ENCODE results near the gene SPINDOC. TPM values are rescaled to one million over a fixed set of nuclear protein-coding genes. Genes with fewer than 3 reads are reported as not detected.
A peak's percentile ranks its signal among the peaks of the same experiment; 100 is the strongest.

SPINDOC gene
- polyA plus RNA-seq, 1 of the 3 experiments (the other 2 are of a cell fraction): 45.0 TPM

GRCh38 chr11:63763496-63764339, 49.5 kb upstream of the SPINDOC start:
- WGBS (ENCODE audit: low lambda C conversion rate): 93% methylated on average over 54 of the region's 82 CpGs
- no peaks in the 10 kb centered on the region for H3K9me2 ChIP-seq
- H3K4me1 ChIP-seq (ENCODE audit: control insufficient read depth in 1 of 2, insufficient read depth in 2 of 2, low read depth in 1 of 2, low read length in 1 of 2): peaks cover 0 to 16% of the 10 kb centered on the region in 2 experiments; a peak in 1 of 4 replicates
- no peaks in the 10 kb centered on the region for H3K9me3 ChIP-seq
- no peaks in the 10 kb centered on the region for H3K27me3 ChIP-seq (ENCODE audit: insufficient read depth)
- H3K27ac ChIP-seq (ENCODE audit: low read depth in 2 of 2, low read length in 1 of 2): no peak overlapping the region
- peaks cover 27% of the 10 kb centered on the region for H3K79me2 ChIP-seq (ENCODE audit: insufficient read depth)
- H3K4me3 ChIP-seq (ENCODE audit: low read depth in 2 of 2, low read length in 1 of 2): no peak overlapping the region
- ChIA-PET CTCF (no interaction called here), POLR2A (no interaction called here)
- no peak for TF ChIP-seq TEAD4 (IDR thresholded peaks at IDR 0.05; ENCODE audit: borderline replicate concordance, insufficient read depth)
- TF ChIP-seq REST (IDR thresholded peaks at IDR 0.05; ENCODE audit: low read depth, low read length): no peak
- TF ChIP-seq FOXJ3 (CRISPR knock-in tag; IDR thresholded peaks at IDR 0.05): no peak
- TF ChIP-seq GATA2 (CRISPR knock-in tag; IDR thresholded peaks at IDR 0.05): no peak
- no peak for TF ChIP-seq EP300 (IDR thresholded peaks at IDR 0.05; ENCODE audit: borderline replicate concordance in 1 of 2, low read depth in 1 of 2, low read length in 1 of 2)
- H2AFZ ChIP-seq (ENCODE audit: low read depth): no peak overlapping the region
- peaks cover 20 to 65% of the 10 kb centered on the region in 2 experiments for H3K36me3 ChIP-seq (replicated peaks in 1 of 2; ENCODE audit: control insufficient read depth in 1 of 2, insufficient read depth in 2 of 2, low read length in 1 of 2)
- no peak overlapping the region for H3K9ac ChIP-seq
- DNase-seq: peak; percentile 41
- H4K20me1 ChIP-seq (ENCODE audit: insufficient read depth): peaks cover 26% of the 10 kb centered on the region
- no peak overlapping the region for H3K4me2 ChIP-seq
- H3F3A ChIP-seq (replicated peaks; ENCODE audit: insufficient read depth): no peaks in the 10 kb centered on the region

- Histone ChIP-seq H3K9ac (no peak overlapping the region), H3F3A (replicated peaks; ENCODE audit: insufficient read depth) (no peaks in the 10 kb centered on the region), H3K9me2 (no peaks in the 10 kb centered on the region), H3K79me2 (ENCODE audit: insufficient read depth) (peaks cover 27% of the 10 kb centered on the region), H3K4me2 (no peak overlapping the region), H2AFZ (ENCODE audit: low read depth) (no peak overlapping the region), H3K27me3 (ENCODE audit: insufficient read depth) (no peaks in the 10 kb centered on the region), H3K9me3 (no peaks in the 10 kb centered on the region), H3K4me3 (ENCODE audit: low read depth in 2 of 2, low read length in 1 of 2) (no peak overlapping the region), H3K4me1 (ENCODE audit: control insufficient read depth in 1 of 2, insufficient read depth in 2 of 2, low read depth in 1 of 2, low read length in 1 of 2) (peaks cover 0 to 16% of the 10 kb centered on the region in 2 experiments; a peak in 1 of 4 replicates), H3K36me3 (replicated peaks in 1 of 2; ENCODE audit: control insufficient read depth in 1 of 2, insufficient read depth in 2 of 2, low read length in 1 of 2) (peaks cover 14 to 59% of the 10 kb centered on the region in 2 experiments), H3K27ac (ENCODE audit: low read depth in 2 of 2, low read length in 1 of 2) (no peak overlapping the region), H4K20me1 (ENCODE audit: insufficient read depth) (peaks cover 26% of the 10 kb centered on the region)
- ChIA-PET CTCF (interaction anchor here (1.1 kb wide), 1 partner anchor 82 kb away, joined by 3 read pairs; no protein-coding TSS in a partner anchor), POLR2A (no interaction called here)
- DNase-seq: peak; percentile 31
- 98% methylated on average over 19 of the region's 23 CpGs for WGBS (ENCODE audit: low lambda C conversion rate)
- TF ChIP-seq MEF2A (IDR thresholded peaks at IDR 0.05; ENCODE audit: borderline replicate concordance, low read depth): no peak
- TF ChIP-seq EZH2phosphoT487 (IDR thresholded peaks at IDR 0.05; ENCODE audit: borderline replicate concordance, low read depth): no peak
- no peak for TF ChIP-seq TEAD4 (IDR thresholded peaks at IDR 0.05; ENCODE audit: borderline replicate concordance, insufficient read depth)
- no peak for TF ChIP-seq ZBTB33 (IDR thresholded peaks at IDR 0.05; ENCODE audit: borderline replicate concordance, low read depth)
- TF ChIP-seq JUND (IDR thresholded peaks at IDR 0.05): no peak
- TF ChIP-seq RFX5 (IDR thresholded peaks at IDR 0.05; ENCODE audit: low read length): no peak
- TF ChIP-seq RCOR1 (IDR thresholded peaks at IDR 0.05; ENCODE audit: low read length): no peak
- no peak for TF ChIP-seq TAF1 (IDR thresholded peaks at IDR 0.05; ENCODE audit: borderline replicate concordance, low read depth, low read length)
- TF ChIP-seq PBX3 (IDR thresholded peaks at IDR 0.05): no peak
- no peak for TF ChIP-seq REST (IDR thresholded peaks at IDR 0.05; ENCODE audit: low read depth, low read length)
- TF ChIP-seq MXI1 (IDR thresholded peaks at IDR 0.05; ENCODE audit: low read depth, low read length): no peak
Measured at GRCh38 chr11:63764340-63764678, 48.9 kb upstream of the SPINDOC start.
